COLO829 (cell line): ENCODE measurements around the gene OSBP2.
A peak's percentile ranks its signal among the peaks of the same experiment; 100 is the strongest.
"Not testable (repeated sequence)": the region's sequence is repeated elsewhere in the genome, so short reads cannot be mapped to it uniquely, and the experiment has no call there.

Experiments
- DNase-seq: peaks from one replicate; pipeline ENCODE4 v3.0.0; 2012; ENCODE audit warnings: low spot score

OSBP2 gene

DNA sequence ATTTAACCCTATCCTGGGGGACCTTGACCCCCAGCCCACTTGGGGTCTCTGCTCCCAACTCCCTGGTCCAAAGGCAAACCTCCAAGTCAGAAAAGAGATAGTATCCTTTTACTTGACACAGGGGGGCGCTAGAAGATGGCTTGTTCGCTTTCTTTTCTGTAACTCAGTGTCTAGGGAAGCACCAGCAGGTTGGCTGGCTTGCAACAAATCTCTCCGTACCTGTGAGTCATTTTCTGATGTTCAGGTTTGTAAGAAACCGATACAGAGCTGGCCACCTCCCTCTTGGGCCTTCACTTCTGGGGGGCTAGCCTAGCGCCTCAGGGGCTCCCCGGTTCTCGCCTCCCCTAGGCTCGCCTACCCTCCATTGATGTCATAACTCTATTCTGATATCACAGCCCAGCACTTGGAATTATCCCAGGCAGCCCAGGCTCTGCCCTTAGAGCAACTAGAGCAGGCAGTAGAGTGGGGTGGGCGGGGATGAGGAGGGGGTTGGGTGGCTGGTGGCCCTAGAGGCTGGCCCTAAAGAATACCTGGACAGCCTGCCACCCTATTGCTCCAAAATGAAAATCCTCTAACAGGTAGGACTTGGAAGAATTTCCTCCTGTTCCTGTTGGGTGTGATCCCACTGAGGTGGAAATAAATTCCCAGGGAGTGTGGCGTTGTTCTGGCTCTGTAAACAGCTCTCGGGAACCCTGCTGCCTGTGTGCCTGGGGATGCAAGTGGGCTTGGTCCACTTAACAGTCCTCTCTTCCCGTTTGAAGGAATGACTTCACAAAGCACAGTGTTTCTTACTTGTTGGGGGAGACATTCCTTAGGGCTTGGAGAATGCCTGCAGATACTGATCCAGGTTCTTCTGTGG is 69.4 kb downstream of the OSBP2 start:
- DNase-seq, result peak; percentile 72

DNA sequence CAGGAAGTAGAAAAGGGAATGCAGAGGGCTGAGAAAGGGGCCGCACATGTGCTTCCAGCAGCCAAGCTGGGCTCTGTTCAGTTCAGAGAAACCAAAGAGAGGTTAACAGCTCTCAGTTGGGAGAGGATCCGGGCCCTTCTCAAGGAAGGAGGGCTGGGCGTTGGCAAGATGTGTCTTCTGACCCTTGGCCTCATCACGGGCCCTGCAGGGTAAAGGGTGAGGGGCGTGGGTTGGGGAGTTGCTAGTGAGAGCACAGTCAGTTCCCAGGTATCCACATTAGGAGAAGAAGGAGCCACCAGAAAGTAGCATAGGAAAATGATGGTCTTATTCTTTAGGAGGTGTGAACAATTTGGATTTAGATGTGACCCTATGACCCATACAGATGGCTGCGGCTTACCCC is 73.0 kb downstream of the OSBP2 start:
- DNase-seq, result no peak

DNA sequence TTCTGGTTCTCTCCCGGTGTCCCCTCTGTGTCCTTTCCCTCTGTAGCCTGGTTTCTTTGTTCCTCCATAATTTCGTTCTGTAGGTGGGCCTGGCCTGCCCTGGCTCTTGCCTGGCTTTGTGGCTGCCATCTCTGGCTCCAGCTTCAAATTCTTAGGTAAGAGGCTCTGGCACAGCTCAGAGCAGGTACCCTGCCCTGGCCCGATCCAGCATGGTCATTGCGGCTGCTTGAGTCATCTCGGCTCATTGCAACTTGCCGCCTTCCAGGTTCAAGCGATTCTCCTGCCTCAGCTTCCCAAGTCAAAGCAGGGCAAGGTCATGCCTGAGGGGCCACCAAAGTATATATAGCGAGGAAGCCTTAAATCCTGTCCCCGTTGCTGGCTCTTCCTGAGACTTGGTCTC is 76.0 kb downstream of the OSBP2 start:
- DNase-seq, result no peak

DNA sequence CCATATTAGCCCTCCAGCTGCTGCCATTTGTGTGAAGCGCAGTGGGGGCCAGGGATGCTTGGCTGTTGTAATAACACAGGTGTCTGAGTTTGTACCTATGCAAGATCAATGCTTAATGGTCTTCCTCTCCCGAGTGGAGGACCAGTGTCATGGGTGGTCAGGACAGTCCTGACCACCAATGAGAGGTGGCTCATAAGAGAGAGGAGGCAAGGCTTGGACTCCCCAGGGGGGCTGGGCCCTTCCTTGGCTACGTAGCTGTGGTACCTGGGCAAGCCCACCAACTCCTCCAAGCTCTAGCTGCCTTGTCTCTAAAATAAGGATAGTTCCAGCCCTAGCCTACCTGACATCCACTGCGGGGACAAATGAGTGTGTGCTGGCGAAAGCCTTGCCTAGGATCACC is 79.2 kb downstream of the OSBP2 start:
- no peak for DNase-seq

DNA sequence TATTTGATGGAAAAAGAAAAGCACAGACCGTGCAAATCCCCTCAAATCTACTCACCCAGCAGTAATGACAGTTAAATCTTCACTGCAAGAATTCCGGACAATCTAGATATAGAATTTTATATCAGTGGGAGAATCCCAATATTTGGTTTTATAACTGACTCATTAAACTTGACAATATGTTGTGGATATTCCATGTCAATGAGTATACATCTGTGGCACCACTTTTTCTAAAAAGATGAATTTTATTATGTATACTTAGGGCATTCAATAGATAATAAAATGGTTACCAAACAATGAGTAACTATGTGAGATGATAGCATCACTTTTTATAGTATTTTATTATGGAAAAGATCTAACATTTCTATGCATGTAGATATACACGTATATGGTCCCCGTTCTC is 79.9 kb downstream of the OSBP2 start:
- no peak for DNase-seq

DNA sequence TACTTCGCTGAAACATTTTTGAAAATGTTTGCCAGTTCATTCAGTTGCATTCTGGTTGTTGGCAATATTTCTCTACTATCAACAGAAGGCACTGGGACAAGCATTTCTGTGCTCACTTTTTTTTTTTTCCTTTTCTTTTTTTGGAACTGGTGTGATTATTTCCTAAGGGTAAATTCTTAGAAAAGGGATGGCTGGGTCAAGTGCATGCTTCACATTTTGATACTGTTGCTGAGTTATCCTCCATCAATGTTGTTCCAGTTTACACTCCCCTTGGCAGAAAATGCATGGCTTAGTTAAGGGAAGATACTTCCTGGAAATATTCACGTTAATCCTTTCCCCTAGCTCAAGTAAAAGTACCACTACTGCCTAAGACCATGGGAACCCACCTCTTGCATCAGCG is 81.8 kb downstream of the OSBP2 start:
- no peak for DNase-seq

DNA sequence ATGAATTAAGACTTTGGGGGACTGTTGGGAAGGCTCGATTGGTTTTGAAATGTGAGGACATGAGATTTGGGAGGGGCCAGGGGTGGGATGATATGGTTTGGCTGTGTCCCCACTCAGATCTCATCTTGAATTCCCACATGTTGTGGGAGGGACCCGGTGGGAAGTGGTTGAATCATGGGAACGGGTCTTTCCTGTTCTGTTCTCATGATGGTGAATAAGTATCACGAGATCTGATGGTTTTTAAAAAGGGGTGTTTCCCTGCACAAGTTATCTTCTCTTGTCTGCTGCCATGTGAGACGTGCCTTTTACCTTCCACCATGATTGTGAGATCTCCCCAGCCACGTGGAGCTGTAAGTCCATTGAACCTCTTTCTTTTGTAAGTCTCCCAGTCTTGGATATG is 82.5 kb downstream of the OSBP2 start:
- not testable (repeated sequence) for DNase-seq

DNA sequence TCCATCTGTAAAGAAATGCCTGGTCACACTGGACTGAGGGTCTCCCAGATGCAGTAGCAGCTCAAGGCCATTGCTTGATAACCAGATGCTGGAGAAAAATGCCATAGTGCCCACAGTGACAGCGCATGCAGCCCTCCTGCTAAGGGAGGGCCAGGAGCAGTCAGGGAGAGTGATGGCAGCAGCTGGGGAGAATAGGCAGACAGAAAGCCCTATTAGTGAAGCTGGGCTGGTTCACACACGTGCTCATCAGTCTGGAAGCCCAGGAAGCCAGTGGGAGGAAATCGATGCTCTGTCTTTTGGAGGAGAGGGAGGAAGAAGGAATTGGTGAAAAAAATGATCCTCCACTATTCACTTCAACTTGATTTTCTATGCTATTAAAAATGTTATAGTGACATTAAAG is 82.9 kb downstream of the OSBP2 start:
- no peak for DNase-seq

DNA sequence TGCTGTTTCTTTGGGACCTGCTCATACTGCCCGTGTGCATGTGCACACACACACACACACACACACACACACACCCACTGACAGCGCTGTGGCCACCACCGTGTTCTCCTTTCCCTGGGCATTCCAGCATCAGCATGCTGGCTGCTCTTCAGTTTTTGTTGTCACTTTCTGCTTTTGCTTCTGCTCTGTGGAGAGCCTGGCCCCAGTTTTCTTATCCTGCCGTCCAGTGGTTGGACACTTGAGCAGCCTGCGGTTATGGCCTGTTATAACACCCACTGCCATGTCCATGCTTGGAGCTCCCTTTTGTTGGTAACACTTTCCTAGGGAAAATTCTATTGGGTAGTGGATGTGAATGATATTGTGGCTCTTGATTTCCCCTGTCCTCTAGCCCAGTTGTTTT is 83.6 kb downstream of the OSBP2 start:
- no peak for DNase-seq

DNA sequence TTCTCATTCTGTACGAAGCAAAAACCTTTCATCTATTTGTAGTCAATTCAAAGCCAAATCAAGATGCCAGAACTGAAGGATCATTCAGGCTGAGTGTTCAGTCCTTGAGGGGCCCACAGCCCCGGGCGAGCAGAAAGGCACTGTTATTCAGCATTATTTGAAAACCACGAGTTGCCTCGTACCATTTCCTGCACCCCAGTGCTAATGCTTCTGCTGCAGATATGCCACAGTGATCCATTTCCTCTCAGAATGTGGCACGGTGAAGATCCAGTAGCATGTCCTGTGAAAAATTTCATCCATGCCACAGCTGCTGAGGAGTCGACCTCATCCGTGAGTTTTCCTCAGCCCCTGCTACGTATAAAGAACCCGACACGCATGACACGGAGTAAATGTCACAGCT is 85.4 kb downstream of the OSBP2 start:
- DNase-seq, result no peak

DNA sequence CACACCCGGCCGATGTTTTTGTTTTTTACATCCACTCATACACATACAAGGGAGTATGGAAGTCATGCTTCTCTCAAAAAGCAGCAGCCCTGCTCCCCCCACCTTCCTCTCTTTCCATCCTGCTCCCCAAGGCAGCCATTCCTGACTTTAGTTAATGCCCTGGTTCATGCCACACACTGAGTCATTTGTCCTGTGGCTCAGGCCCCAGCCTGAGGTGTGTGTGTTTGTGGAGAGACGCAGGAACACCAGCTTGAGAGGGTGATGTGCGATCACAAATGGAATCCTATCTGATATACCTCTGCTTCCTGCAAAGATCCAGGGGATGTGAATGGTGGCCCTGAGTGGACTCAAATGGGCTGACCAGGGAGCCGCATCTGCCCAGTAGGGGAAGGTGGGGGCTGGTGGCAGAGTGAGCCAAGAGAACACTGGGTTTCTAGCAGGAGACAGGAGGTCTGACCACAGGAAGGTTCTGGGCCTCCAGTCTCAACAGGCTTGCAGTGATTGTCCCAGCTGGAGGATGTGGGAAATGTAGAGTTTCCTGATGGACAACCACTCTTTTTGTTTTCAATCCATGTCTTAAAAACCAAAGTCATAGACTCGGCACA is 86.7 kb downstream of the OSBP2 start:
- no peak for DNase-seq

DNA sequence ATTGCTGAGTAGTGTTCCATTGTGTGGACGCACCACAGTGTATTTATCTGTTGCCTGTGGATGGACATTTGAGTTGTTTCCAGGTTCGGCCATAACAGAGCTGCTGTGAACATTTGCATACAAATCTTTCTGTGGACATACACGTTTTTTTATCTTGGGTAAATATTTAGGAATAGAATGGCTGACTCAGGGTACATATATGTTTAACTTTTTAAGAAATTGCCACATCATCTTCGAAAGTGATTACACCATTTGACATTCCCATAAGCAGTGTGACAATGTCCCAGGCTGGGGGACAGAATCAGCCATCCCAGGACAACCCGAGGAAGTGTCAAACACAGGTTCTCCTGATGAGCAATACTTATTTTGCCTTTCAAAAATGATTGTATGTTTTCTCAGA is 87.9 kb downstream of the OSBP2 start:
- no peak for DNase-seq

DNA sequence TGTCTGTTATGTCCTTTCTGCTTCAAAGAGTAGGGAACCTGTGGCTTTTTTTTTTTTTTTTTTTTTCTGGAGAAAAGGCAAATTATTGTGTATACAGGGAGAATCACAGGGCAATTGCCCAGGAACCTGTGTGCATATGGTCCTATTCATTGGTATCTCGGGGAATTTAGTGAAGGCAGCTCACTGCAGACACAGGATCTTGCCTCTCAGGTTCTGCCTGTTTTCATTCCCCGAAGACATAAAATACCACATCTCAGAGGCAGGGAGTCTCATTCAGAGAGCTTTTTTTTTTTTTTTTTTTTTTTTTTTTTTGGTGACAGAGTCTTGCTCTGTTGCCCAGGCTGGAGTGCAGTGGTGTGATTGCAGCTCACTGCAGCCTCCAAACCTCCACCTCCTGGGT is 88.3 kb downstream of the OSBP2 start:
- no peak for DNase-seq

DNA sequence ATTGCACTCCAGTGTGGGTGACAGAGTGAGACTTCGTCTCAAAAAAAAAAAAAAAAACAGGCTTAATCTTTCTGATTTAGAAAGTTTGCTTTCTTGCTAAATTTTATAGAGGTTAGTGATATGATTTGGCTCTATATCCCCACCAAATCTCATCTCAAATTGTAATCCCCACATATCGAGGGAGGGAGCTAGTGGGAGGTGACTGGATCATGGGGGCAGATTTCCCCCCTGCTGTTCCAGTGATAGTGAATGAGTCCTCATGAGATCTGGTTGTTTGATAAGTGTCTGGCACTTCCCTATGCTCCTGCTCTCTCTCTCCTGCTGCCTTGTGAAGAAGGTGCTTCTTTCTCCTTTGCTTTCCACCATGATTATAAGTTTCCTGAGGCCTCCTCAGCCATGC is 90.9 kb downstream of the OSBP2 start:
- no peak for DNase-seq

DNA sequence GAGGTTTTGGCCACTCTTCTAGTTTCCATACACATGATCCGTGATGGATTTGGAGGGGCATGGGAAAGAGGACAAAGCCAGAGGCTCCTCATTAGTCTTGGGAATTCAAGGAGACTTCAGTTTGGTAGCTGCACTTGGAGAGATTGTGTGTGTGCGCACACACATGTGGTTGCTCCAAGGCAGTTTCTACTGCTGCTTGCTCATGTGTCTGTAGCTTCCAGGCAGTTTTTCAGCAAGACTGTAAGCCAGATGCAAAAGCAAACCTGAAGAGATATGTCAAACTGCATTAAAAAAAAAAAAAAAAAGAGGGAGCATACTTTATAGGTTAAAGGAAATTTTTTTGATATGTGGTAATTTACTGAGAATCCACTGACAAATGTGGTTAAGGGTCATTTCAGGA is 95.7 kb downstream of the OSBP2 start:
- DNase-seq, result no peak

DNA sequence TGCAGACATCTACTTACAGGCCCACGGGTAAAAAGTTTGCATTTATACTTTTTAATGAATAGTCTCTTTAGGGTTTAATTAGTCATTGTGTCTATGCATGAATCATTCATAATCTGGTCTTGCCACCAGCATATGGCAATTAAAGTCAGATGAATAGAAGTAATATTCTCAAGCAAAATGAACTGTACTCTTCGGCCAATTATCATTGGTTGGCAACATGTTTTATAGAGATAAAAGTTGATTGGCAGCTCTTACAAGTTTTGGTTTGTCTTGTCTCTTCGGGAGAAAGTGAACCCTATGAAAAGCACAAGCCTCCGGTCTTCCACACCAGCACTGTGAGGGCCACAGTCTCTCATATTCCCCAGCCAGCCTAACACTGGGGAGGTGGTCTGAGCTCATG is 97.8 kb downstream of the OSBP2 start:
- DNase-seq, result peak; percentile 32

DNA sequence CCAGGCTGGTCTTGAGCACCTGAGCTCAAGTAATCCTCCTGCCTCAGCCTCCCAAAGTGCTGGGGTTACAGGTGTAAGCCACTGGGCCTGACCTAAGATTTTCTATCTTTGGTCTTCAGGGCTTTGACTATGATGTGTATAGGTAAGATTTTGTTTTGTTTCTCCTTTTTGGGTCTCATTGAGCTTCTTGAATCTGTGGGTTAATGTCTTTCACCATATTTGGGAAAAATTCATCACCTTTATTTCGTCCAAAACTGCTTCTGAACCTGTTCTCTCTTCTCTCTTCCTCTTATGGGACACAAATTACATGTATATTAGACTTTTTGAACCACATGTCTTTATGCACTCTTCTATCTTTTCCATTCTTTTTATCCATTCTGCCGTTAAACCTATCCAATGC is 100.4 kb downstream of the OSBP2 start:
- DNase-seq, result no peak

DNA sequence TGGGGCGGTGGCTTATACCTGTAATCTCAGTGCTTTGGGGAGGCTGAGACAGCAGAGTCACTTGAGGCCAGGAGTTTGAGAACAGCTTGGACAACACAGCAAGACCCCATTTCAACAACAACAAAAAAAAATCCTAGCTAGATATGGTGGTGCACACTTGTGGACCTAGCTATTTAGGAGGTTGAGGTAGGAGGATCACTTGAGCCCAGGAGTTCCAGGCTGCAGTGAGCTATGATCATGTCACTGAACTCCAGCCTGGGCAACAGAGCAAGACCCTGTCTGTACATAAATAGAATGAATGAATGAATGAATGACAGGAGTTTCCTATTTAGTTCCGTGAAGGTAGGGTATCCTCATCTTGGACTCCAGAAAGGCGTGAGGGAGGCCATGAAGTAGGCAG is 107.0 kb downstream of the OSBP2 start:
- DNase-seq, result no peak

DNA sequence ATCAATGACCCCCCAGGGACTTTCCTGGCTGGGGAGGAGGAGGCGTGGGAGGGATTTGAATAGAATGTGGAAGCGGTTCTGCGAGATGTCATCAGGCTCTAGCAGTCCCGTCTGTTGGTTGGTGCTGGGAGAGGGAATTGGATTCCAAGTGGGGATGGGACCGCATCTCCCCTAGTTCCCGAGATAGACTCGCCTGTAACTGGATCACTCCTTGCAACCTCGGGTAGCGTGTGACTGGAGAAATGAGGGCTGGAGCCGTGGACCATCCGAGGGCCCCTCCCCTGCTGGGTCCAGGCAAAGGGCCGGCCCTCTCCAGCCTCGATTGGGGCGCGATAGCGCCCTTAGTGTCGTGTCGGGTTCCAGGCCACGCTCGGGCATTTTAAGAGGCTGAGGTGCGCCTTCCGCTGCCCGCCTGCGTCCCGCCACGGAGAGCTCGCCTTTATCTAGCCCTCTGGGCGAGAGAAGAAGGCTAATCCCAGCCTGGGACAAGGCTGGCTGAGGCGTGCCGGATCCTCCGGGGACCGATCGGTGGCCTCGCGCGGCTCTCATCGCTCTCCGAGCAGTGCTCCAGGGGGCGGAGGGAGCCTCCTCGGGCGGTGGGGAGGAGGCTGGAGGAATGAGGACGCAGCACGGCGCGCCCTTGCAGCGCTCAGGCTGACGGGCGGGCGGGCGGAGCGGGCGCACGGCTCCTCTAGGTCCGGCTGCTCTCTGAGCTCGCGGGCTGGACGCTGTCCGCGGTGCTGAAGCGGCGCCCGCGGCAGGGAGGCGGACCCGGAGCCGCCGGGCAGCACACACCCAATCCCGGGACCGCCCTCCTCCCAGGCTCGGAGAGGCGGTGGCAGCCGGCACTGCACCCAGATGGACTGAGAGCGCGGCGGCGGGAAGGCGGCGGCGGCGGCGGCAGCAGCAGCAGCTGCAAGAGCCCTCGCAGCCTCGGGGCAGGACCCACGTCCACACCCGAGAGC is 107.8 kb downstream of the OSBP2 start:
- peak; percentile 63 for DNase-seq

DNA sequence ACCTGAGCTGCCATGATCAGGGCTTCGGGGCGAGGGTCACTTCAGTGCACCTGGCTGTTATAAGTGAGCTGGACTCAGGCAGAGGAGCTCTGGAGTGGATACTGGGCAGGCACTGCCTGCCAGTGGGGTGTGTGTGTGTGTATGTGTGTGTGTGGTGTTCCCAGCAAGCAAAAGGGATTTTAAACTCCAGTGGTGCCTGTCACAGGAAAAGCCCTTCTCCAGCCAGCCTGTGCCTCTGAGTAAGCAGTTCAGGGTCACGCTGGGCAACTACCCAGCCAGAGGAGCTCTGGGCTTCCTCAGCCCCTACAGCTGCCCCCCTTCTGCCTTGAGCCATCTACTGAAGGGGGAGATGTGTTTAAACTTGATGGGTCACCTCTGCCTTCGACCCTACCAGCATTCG is 109.0 kb downstream of the OSBP2 start:
- no peak for DNase-seq

DNA sequence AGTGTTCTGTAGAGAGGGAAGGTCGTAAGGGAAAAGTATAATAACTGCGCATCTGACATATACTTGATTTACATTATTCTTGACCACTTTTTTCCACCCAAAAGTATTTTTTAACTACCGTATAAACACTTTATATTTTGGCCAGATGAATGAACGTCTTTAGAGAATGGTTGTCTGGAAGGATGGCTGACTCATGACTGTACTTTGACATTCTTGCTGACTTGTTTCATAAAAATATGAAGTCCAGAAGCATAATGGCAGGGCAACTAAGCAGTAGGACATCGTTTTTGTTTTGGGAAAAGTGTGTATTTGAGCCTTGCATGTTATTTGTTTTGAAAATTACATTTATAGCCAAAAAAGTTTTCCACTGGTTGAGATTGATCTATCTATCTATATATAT is 110.0 kb downstream of the OSBP2 start:
- DNase-seq, result no peak

DNA sequence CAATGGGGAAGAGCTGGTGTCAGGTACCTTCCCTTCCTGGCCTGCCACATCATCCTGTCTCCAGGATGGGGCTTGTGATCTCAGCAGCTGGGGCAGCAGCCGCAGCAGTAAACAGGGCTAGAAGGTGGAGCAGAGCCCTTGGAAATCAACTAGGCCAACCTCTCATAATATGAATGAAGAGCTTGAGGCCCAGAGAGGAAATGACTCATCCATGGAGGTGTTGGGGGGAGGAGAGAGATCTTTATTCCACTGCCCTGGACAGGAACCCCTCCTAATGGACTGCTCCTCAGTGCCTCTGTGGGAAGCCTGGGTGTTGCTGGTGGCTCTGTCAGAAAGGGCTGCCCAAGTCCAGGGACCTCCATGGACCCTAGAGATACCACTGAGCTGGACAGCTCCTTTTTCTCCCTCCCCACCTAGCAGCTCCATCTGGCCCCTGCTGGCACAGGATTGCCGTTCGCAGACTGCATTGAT is 111.8 kb downstream of the OSBP2 start:
- DNase-seq, result peak; percentile 83

DNA sequence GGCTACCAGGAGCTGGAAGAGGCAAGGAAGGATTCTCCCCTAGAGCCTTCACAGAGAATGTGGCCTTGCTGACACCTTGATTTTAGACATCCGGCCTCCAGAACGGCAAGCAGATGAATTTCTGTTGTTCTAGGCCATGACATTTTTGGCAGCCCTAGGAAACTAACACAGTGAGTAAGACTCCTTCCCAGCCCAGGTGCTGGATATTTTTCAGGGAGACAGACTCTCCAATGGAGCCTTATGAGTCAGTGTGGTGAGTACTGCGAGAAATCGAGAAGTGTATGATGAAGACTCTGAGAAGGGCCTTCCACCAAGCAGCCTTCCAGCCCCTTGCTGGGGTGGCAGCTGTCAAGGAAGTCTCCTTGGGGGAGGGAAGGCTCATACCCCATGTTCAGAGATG is 114.4 kb downstream of the OSBP2 start:
- no peak for DNase-seq
